Measurements from ENCODE around the gene NOTO. TPM values are rescaled to one million over a fixed set of nuclear protein-coding genes. Genes with fewer than 3 reads are reported as not detected.

Gene NOTO
- total RNA-seq, 1 donor from 2014 or later: not detected

DNA sequence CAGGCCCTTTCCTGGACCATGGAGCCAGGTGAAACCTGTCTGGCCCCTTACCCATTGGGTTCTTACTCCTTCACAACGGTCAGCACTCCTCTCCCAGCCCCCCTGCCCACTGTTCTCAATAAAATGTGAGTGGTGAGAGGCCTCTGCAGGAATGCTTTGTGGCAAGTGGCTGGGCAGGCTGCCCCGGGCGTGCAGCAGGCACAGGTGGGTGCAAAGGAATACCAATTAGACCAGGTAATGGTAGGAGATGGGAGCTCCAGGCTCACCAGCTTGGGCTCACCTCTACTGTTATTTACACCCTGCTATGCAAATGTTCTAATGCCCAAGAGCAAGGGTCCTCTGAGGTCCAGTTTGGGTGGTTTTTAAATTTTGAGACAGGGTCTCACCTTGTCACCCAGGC, 24.7 kb downstream of the NOTO start:
- Mint-ChIP-seq H3K27ac (no peak overlapping the region), H3K36me3 (ENCODE audit: insufficient read depth) (no peaks in the 10 kb centered on the region), H3K9me3 (ENCODE audit: low read depth) (no peaks in the 10 kb centered on the region), H3K27me3 (no peaks in the 10 kb centered on the region), H3K4me1 (ENCODE audit: low read depth) (no peaks in the 10 kb centered on the region), H3K4me3 (ENCODE audit: low read depth) (no peak overlapping the region)
- no peak for DNase-seq (ENCODE audit: low spot score, unreplicated experiment)
- no peak for TF ChIP-seq CTCF (IDR thresholded peaks at IDR 0.05; ENCODE audit: unreplicated experiment)

GRCh38 chr2:73228631-73229030, 26.3 kb downstream of the NOTO start:
- Mint-ChIP-seq H3K4me1 (ENCODE audit: low read depth) (peaks cover 3% of the 10 kb centered on the region), H3K27me3 (no peaks in the 10 kb centered on the region), H3K4me3 (ENCODE audit: low read depth) (no peak overlapping the region), H3K36me3 (ENCODE audit: insufficient read depth) (no peaks in the 10 kb centered on the region), H3K27ac (no peak overlapping the region), H3K9me3 (ENCODE audit: low read depth) (no peaks in the 10 kb centered on the region)
- no peak for TF ChIP-seq CTCF (IDR thresholded peaks at IDR 0.05; ENCODE audit: unreplicated experiment)
- no peak for DNase-seq (ENCODE audit: low spot score, unreplicated experiment)

DNA sequence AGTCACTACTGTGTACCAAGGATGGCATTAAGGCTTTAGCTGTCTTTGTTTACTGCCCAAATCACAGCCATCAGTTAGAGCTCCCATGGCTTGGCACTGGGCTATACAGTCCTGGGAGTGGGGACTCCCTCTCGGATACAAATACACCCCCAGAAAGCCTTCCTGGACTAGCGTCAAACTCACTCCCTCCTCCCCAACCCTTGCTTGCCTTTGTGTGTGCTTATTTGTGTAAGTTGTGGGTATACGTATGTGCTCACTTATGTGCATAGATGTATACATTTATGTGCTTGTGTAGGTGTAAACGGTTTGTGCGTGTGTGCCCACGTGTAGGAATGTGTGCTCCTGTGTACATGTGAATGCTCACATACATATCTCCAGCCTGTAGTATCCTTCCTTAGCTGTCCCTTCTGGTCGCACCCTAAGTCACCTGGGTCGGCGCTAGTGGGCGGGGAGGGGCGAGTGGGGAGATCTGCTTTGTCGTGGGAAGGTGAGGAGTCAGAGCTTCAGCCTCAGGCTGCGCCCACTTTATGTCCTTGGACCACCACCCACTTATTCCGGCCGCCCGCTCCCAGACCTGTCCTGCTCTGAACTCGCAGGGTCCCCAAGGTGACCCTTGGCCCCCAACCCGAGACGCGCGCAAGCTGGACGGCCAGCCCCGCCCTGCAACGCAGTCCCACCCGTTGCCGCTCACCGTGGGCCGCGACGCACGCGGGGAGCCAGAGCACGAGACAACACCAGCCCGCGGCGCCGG, 30.2 kb downstream of the NOTO start:
- Mint-ChIP-seq H3K27ac (peak overlapping the region; percentile 80), H3K4me1 (ENCODE audit: low read depth) (peaks cover 12% of the 10 kb centered on the region), H3K27me3 (no peaks in the 10 kb centered on the region), H3K36me3 (ENCODE audit: insufficient read depth) (peaks cover 2% of the 10 kb centered on the region), H3K4me3 (ENCODE audit: low read depth) (peak overlapping the region; percentile 94), H3K9me3 (ENCODE audit: low read depth) (no peaks in the 10 kb centered on the region)
- no peak for DNase-seq (ENCODE audit: low spot score, unreplicated experiment)
- no peak for TF ChIP-seq CTCF (IDR thresholded peaks at IDR 0.05; ENCODE audit: unreplicated experiment)

DNA sequence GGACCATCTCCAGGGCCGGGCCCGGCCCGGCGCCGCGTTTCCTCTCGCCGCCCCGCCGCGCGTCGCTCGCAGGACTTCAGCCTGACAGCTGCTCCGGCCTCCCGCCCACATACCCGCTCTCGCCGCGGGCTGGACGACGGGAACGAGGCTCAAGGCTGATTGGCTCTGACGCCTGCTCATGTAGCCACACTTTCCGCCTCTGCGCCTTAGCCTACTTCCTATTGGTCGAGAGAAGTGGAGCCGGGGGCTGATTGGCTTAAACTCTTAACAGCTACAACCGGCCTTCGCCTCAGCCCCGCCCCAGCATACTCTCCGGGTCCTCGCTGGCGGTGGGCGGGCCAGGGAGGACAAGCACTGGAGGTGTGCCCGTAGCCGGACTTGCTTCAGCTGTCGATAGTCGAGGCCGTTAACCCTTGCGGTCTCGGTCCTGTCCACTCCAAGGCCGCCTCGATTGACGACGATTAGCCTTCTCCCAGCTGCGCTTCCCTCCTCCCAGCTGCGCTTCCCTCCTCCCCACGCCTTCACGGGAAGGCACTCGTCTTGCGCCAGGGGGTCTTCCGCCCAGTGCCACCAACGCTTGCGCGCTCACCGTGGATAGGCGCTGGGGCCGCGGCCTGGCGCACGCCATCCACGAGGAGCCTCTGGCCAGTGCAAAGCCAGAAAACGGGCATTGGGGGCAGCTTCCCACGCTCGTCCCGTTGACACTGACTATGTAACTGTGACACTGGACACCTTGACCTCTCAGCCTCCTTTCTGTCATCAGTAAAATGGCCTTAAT, 31.0 kb downstream of the NOTO start, which contains the start of gene PRADC1:
Gene PRADC1, minus strand, starts transcription at position 86 of the 778 bp plus-strand sequence. Its CDS starts 79 bp downstream, at position 7.
- H3K9me3 Mint-ChIP-seq (ENCODE audit: low read depth): no peaks in the 10 kb centered on the region
- peaks cover 2% of the 10 kb centered on the region for H3K36me3 Mint-ChIP-seq (ENCODE audit: insufficient read depth)
- H3K27me3 Mint-ChIP-seq: no peaks in the 10 kb centered on the region
- peaks cover 12% of the 10 kb centered on the region for H3K4me1 Mint-ChIP-seq (ENCODE audit: low read depth)
- DNase-seq (ENCODE audit: low spot score, unreplicated experiment): peak; percentile 96
- H3K27ac Mint-ChIP-seq: peak within 1 kb of the TSS; percentile 98
- H3K4me3 Mint-ChIP-seq (ENCODE audit: low read depth): peak within 1 kb of the TSS; percentile 94
- TF ChIP-seq CTCF (IDR thresholded peaks at IDR 0.05; ENCODE audit: unreplicated experiment): no peak
